Measurements from ENCODE around the gene MCM9. TPM values are rescaled to one million over a fixed set of nuclear protein-coding genes. Genes with fewer than 3 reads are reported as not detected.

MCM9 gene
- total and polyA plus RNA-seq, 2 donors (not counting 1 experiment from before 2014, with no cell fraction given), result 14.0 to 54.5 TPM

- Mint-ChIP-seq H3K27ac (no peak overlapping the region), H3K9me3 (ENCODE audit: insufficient read depth) (no peaks in the 10 kb centered on the region), H3K4me3 (no peak overlapping the region), H3K4me1 (no peaks in the 10 kb centered on the region), H3K27me3 (no peaks in the 10 kb centered on the region)
- CTCF ChIA-PET, result no interaction called here
- TF ChIP-seq CTCF (IDR thresholded peaks at IDR 0.05), result no peak
- no peak for TF ChIP-seq EZH2 (IDR thresholded peaks at IDR 0.05; ENCODE audit: borderline replicate concordance, insufficient read depth, low read depth, low read length, poor library complexity, severe bottlenecking)
- no peak overlapping the region for H2AFZ ChIP-seq (ENCODE audit: insufficient read depth, low read depth, low read length, poor library complexity, severe bottlenecking)
- no peak overlapping the region for H3K4me3 ChIP-seq (ENCODE audit: control extremely low read depth in 1 of 5, extremely low read depth in 1 of 5, insufficient read depth in 1 of 5, low read depth in 2 of 5, low read length in 4 of 5)
- DNase-seq (no peak), ATAC-seq (ENCODE audit: low read depth) (no peak)
- POLR2A ChIA-PET, result no interaction called here
- H3K4me1 ChIP-seq (ENCODE audit: control insufficient read depth in 2 of 2, insufficient read depth in 2 of 2, low read length in 2 of 2), result no peaks in the 10 kb centered on the region
- intact Hi-C loops (cut with micrococcal nuclease), result no loop called here
- no CpG with 5 or more reads among the region's 3 CpGs for WGBS (ENCODE audit: insufficient coverage)
- H4K20me1 ChIP-seq (ENCODE audit: control insufficient read depth, insufficient read depth, low read length, poor library complexity, severe bottlenecking), result no peaks in the 10 kb centered on the region
- H3K4me2 ChIP-seq (replicated peaks; ENCODE audit: low read depth, low read length, poor library complexity, severe bottlenecking), result no peak overlapping the region
- H3K36me3 ChIP-seq (replicated peaks in 1 of 2; ENCODE audit: control extremely low read depth in 1 of 2, control insufficient read depth in 1 of 2, extremely low read depth in 1 of 2, insufficient read depth in 2 of 2, low read length in 1 of 2), result no peaks in the 10 kb centered on the region
- H3K27ac ChIP-seq (ENCODE audit: low read length in 2 of 2), result no peak overlapping the region
- no peaks in the 10 kb centered on the region for H3K79me2 ChIP-seq (ENCODE audit: control insufficient read depth, insufficient read depth, low read length)
- H3K9me3 ChIP-seq (ENCODE audit: control extremely low read depth in 1 of 3, control insufficient read depth in 2 of 3, insufficient read depth in 1 of 3, low read length in 2 of 3), result no peaks in the 10 kb centered on the region
- H3K9ac ChIP-seq (ENCODE audit: low read length), result no peak overlapping the region
- H3K27me3 ChIP-seq (replicated peaks in 1 of 4; ENCODE audit: control extremely low read depth in 1 of 4, control insufficient read depth in 3 of 4, insufficient read depth in 4 of 4, low read length in 3 of 4), result no peaks in the 10 kb centered on the region
Observed at GRCh38 chr6:118982575-118982911, 47.6 kb upstream of the MCM9 start.

DNA sequence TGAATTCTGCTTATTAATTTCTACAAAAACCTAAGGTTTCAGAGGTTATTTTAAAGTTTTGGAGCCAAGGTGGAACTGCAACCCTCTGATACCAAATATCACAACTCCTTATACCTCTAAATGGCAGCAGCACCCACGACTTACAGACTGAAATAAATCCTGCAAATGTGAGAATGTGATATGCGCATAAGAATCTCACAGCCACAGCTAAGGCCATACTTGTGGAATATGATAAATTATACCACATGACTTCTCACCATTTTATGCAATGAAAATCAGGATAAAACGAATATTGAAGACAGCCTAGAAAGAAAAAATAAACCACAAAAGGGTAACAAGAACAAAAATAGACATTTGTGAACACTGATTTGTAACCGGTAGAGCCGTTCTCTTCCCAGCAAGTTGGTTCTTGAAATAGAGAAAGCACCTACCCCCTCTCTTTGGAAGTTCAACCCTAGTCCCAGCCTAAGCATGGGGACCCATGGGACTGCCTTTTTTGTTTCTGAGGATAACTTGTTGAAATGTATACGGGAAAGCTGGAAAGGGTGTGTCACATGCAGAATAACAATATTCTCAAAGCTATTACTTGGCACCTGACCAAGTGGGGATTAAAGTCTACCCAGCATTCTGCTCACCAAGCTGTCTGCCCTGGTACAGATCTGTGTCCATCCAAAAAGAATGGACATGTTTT is 47.1 kb upstream of the MCM9 start:
- no peak overlapping the region for H3K9ac ChIP-seq (ENCODE audit: low read length)
- no CpG with 5 or more reads among the region's 6 CpGs for WGBS (ENCODE audit: insufficient coverage)
- H3K27me3 ChIP-seq (replicated peaks in 1 of 4; ENCODE audit: control extremely low read depth in 1 of 4, control insufficient read depth in 3 of 4, insufficient read depth in 4 of 4, low read length in 3 of 4), result no peaks in the 10 kb centered on the region
- H3K36me3 ChIP-seq (replicated peaks in 1 of 2; ENCODE audit: control extremely low read depth in 1 of 2, control insufficient read depth in 1 of 2, extremely low read depth in 1 of 2, insufficient read depth in 2 of 2, low read length in 1 of 2), result no peaks in the 10 kb centered on the region
- no peak overlapping the region for H3K27ac ChIP-seq (ENCODE audit: low read length in 2 of 2)
- H3K9me3 Mint-ChIP-seq (ENCODE audit: insufficient read depth), result no peaks in the 10 kb centered on the region
- H3K79me2 ChIP-seq (ENCODE audit: control insufficient read depth, insufficient read depth, low read length), result no peaks in the 10 kb centered on the region
- H3K27ac Mint-ChIP-seq, result no peak overlapping the region
- no peaks in the 10 kb centered on the region for H3K4me1 Mint-ChIP-seq
- no peak overlapping the region for H2AFZ ChIP-seq (ENCODE audit: insufficient read depth, low read depth, low read length, poor library complexity, severe bottlenecking)
- ChIA-PET CTCF (no interaction called here), POLR2A (no interaction called here)
- intact Hi-C loops (cut with micrococcal nuclease), result no loop called here
- TF ChIP-seq EZH2 (IDR thresholded peaks at IDR 0.05; ENCODE audit: borderline replicate concordance, insufficient read depth, low read depth, low read length, poor library complexity, severe bottlenecking), result no peak
- TF ChIP-seq CTCF (IDR thresholded peaks at IDR 0.05), result no peak
- ATAC-seq (ENCODE audit: low read depth), result no peak
- H3K4me3 ChIP-seq (ENCODE audit: control extremely low read depth in 1 of 5, extremely low read depth in 1 of 5, insufficient read depth in 1 of 5, low read depth in 2 of 5, low read length in 4 of 5), result no peak overlapping the region
- H3K4me2 ChIP-seq (replicated peaks; ENCODE audit: low read depth, low read length, poor library complexity, severe bottlenecking), result no peak overlapping the region
- no peaks in the 10 kb centered on the region for H4K20me1 ChIP-seq (ENCODE audit: control insufficient read depth, insufficient read depth, low read length, poor library complexity, severe bottlenecking)
- H3K4me3 Mint-ChIP-seq, result no peak overlapping the region
- no peaks in the 10 kb centered on the region for H3K4me1 ChIP-seq (ENCODE audit: control insufficient read depth in 2 of 2, insufficient read depth in 2 of 2, low read length in 2 of 2)
- no peak for DNase-seq
- no peaks in the 10 kb centered on the region for H3K9me3 ChIP-seq (ENCODE audit: control extremely low read depth in 1 of 3, control insufficient read depth in 2 of 3, insufficient read depth in 1 of 3, low read length in 2 of 3)
- H3K27me3 Mint-ChIP-seq, result no peaks in the 10 kb centered on the region
